Measurements from ENCODE around the gene IL6.

Gene IL6

GRCh38 chr7:22720791-22721786 lies 5.9 kb upstream of the IL6 start:
- no peak for TF ChIP-seq CTCF (conservative IDR thresholded peaks at IDR 0.05)
- no peak overlapping the region for H3K27ac ChIP-seq

GRCh38 chr7:22722536-22723180 lies 4.3 kb upstream of the IL6 start:
- no peak for TF ChIP-seq CTCF (conservative IDR thresholded peaks at IDR 0.05)
- H3K27ac ChIP-seq: no peak overlapping the region

GRCh38 chr7:22723181-22723601 lies 3.8 kb upstream of the IL6 start:
- TF ChIP-seq CTCF (conservative IDR thresholded peaks at IDR 0.05): no peak
- no peak overlapping the region for H3K27ac ChIP-seq

GRCh38 chr7:22723637-22724036 lies 3.4 kb upstream of the IL6 start:
- no peak for TF ChIP-seq CTCF (conservative IDR thresholded peaks at IDR 0.05)
- H3K27ac ChIP-seq: no peak overlapping the region

GRCh38 chr7:22724861-22725260 lies 2.1 kb upstream of the IL6 start:
- H3K27ac ChIP-seq: no peak overlapping the region
- no peak for TF ChIP-seq CTCF (conservative IDR thresholded peaks at IDR 0.05)

GRCh38 chr7:22725585-22725984 lies 1.4 kb upstream of the IL6 start:
- H3K27ac ChIP-seq: no peak overlapping the region

More at GRCh38 chr7:22725585-22725984, 1.4 kb upstream of the IL6 start:
- TF ChIP-seq CTCF (conservative IDR thresholded peaks at IDR 0.05): no peak

All from VCaP (cell line).